GM12891 (cell line): ENCODE results near the gene LRWD1. TPM values are rescaled to one million over a fixed set of nuclear protein-coding genes. Genes with fewer than 3 reads are reported as not detected.

Source experiments
- DNase-seq: peaks from one replicate; pipeline ENCODE4 v3.0.0; 2011; ENCODE audit warnings: low spot score; ENCODE audit not compliant: insufficient read length
- FAIRE-seq: peaks from 2 replicates; lab custom pipeline; 2011; peaks lifted over from hg19 to GRCh38; lab: Jason Lieb, UNC
- PAX5 ChIP-seq: IDR thresholded peaks from 2 replicates; pipeline ENCODE4 v1.6.1; 2011; ENCODE audit warnings: low read length, moderate library complexity, mild to moderate bottlenecking; ENCODE audit not compliant: insufficient read depth, severe bottlenecking
- POLR2A ChIP-seq: IDR thresholded peaks from 2 replicates; pipeline ENCODE4 v1.6.1; 2011; ENCODE audit warnings: low read depth, low read length, control low read depth
- POLR2AphosphoS5 ChIP-seq: IDR thresholded peaks from 2 replicates; pipeline ENCODE4 v1.6.1; 2011; ENCODE audit warnings: low read depth, low read length, control low read depth
- POU2F2 ChIP-seq: IDR thresholded peaks from 2 replicates; pipeline ENCODE4 v1.6.1; 2011; ENCODE audit warnings: low read depth, mild to moderate bottlenecking, control low read depth, low read length, moderate library complexity
- SPI1 ChIP-seq: IDR thresholded peaks from 2 replicates; pipeline ENCODE4 v1.6.1; 2011; ENCODE audit warnings: low read depth, low read length, control low read depth
- TAF1 ChIP-seq: IDR thresholded peaks from 2 replicates; pipeline ENCODE4 v1.6.1; 2011; ENCODE audit warnings: low read depth, low read length, control low read depth
- polyA plus RNA-seq: library from polyadenylated mRNA; unstranded; fragments of >200 nt; gene quantifications from one replicate; pipeline ENCODE4 v1.2.1, GENCODE V29; 2012; ENCODE audit warnings: low read depth, missing spikeins, inconsistent platforms; ENCODE audit not compliant: missing spikeins

The LRWD1 gene
- 12.5 TPM for polyA plus RNA-seq

- peak; percentile 99 for FAIRE-seq
- DNase-seq, result peak; percentile 100
- TF ChIP-seq POLR2A (peak; percentile 75; the same call in 1 of the 2 replicates), SPI1 (peak; percentile 49), PAX5 (peak; percentile 69), TAF1 (peak; percentile 70), POLR2AphosphoS5 (peak; percentile 65; the same call in 1 of the 2 replicates), POU2F2 (no peak)
These were observed at the start of gene LRWD1, which contains the start of gene ALKBH4 for GRCh38 chr7:102464577-102465280. LRWD1 (plus strand) TSS chr7:102464984; CDS start chr7:102465081, 97 bp downstream. ALKBH4 (minus strand) TSS chr7:102464863; CDS start chr7:102464836, 27 bp downstream.

- DNase-seq, result no peak
- TF ChIP-seq POU2F2 (no peak), POLR2AphosphoS5 (0 out of 2 replicates have a peak, but pooled peaks have one; percentile 27), PAX5 (peak; percentile 18)
- peak; percentile 70 for FAIRE-seq
These were observed 49.0 kb upstream of the LRWD1 start for GRCh38 chr7:102415685-102416225.

GRCh38 chr7:102416406-102416805 lies 48.4 kb upstream of the LRWD1 start:
- no peak for TF ChIP-seq TAF1
- no peak for TF ChIP-seq POLR2AphosphoS5
- TF ChIP-seq POU2F2, result no peak
- no peak for TF ChIP-seq PAX5
- TF ChIP-seq POLR2A, result no peak
- no peak for TF ChIP-seq SPI1
- FAIRE-seq (peak; percentile 26), DNase-seq (no peak)

- FAIRE-seq, result peak; percentile 69
- no peak for DNase-seq
- TF ChIP-seq TAF1, result no peak
- TF ChIP-seq POU2F2, result no peak
- TF ChIP-seq SPI1, result no peak
- no peak for TF ChIP-seq POLR2AphosphoS5
- no peak for TF ChIP-seq POLR2A
- TF ChIP-seq PAX5, result no peak
These were observed 47.7 kb upstream of the LRWD1 start for GRCh38 chr7:102417105-102417504.

GRCh38 chr7:102418592-102418991 lies 46.2 kb upstream of the LRWD1 start:
- TF ChIP-seq POLR2A (no peak), POLR2AphosphoS5 (no peak), PAX5 (no peak), SPI1 (no peak), POU2F2 (no peak), TAF1 (no peak)
- peak; percentile 51 for FAIRE-seq
- DNase-seq, result no peak

- DNase-seq, result no peak
- no peak for TF ChIP-seq POLR2AphosphoS5
- no peak for TF ChIP-seq POU2F2
- no peak for TF ChIP-seq SPI1
- TF ChIP-seq PAX5, result no peak
- TF ChIP-seq POLR2A, result no peak
- no peak for TF ChIP-seq TAF1
- FAIRE-seq, result no peak
These were observed 43.0 kb upstream of the LRWD1 start for GRCh38 chr7:102421706-102422240.

- TF ChIP-seq TAF1, result no peak
- TF ChIP-seq POLR2AphosphoS5, result no peak; the same call in 1 of the 2 replicates
- TF ChIP-seq SPI1, result no peak
- no peak for TF ChIP-seq POU2F2
- no peak for TF ChIP-seq PAX5
- TF ChIP-seq POLR2A, result no peak
- DNase-seq (no peak), FAIRE-seq (no peak)
These were observed 40.6 kb upstream of the LRWD1 start for GRCh38 chr7:102424129-102424551.

- DNase-seq, result no peak
- TF ChIP-seq POLR2A (no peak; the same call in 1 of the 2 replicates), SPI1 (peak; percentile 76), POU2F2 (peak; percentile 59; the same call in 1 of the 2 replicates), PAX5 (no peak), POLR2AphosphoS5 (no peak), TAF1 (no peak)
- peak; percentile 93 for FAIRE-seq
These were observed 40.0 kb upstream of the LRWD1 start for GRCh38 chr7:102424787-102425218.

GRCh38 chr7:102425639-102426267 lies 39.0 kb upstream of the LRWD1 start:
- peak; percentile 72 for DNase-seq
- TF ChIP-seq TAF1 (peak; percentile 92), POLR2A (peak; percentile 89), POLR2AphosphoS5 (peak; percentile 85), PAX5 (peak; percentile 74), POU2F2 (peak; percentile 60; the same call in 1 of the 2 replicates), SPI1 (peak; percentile 63)
- FAIRE-seq, result peak; percentile 98
